ENCODE data around the gene FBXW4. TPM values are rescaled to one million over a fixed set of nuclear protein-coding genes. Genes with fewer than 3 reads are reported as not detected.

Gene FBXW4
- polyA plus RNA-seq, 1 donor (not counting 4 experiments of a cell fraction or from before 2014, with no cell fraction given): 22.3 TPM

DNA sequence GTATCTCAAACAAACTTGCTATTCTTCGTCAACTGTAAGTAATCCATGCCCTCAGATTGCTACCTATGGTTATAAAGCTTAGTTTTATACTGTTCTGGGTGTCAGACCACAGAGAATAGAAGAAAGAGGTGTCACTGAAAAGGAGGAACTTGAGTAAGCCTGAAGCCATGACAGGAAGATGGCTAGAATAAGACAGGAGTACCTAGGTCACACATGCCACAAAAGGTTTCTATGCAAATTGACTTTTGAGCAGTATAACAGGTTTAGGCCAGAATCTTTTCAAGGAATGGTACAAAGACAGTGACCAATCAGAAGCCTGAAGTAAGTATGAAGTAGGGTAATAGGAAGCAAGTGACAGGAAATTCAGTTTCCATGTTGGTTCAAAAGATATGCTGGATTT, 23.5 kb downstream of the FBXW4 start:
- no peak for FAIRE-seq
- Histone ChIP-seq H3K9me3 (ENCODE audit: control insufficient read depth, low read depth, low read length) (no peaks in the 10 kb centered on the region), H3K9me1 (ENCODE audit: control insufficient read depth, extremely low read depth, insufficient read depth, low read length) (no peaks in the 10 kb centered on the region), H4K20me1 (ENCODE audit: control insufficient read depth, extremely low read depth, insufficient read depth, low read length) (no peaks in the 10 kb centered on the region), H3K4me3 (ENCODE audit: control insufficient read depth in 2 of 3, extremely low read depth in 1 of 3, insufficient read depth in 2 of 3, low read depth in 1 of 3, low read length in 3 of 3) (no peak overlapping the region), H3K27ac (ENCODE audit: control insufficient read depth, insufficient read depth, low read length) (no peak overlapping the region), H3K4me2 (ENCODE audit: control insufficient read depth, extremely low read depth, insufficient read depth, low read depth, low read length) (no peak overlapping the region), H3K27me3 (ENCODE audit: control insufficient read depth, extremely low read depth, insufficient read depth, low read length) (no peaks in the 10 kb centered on the region), H2AFZ (ENCODE audit: control insufficient read depth, low read length) (no peak overlapping the region), H3K36me3 (ENCODE audit: control insufficient read depth in 2 of 2, extremely low read depth in 1 of 2, insufficient read depth in 2 of 2, low read length in 2 of 2) (peaks cover 21 to 27% of the 10 kb centered on the region in 2 experiments), H3K79me2 (ENCODE audit: control insufficient read depth, insufficient read depth, low read length) (no peaks in the 10 kb centered on the region), H3K9ac (ENCODE audit: control insufficient read depth, extremely low read depth, insufficient read depth, low read length) (no peak overlapping the region), H3K4me1 (ENCODE audit: control insufficient read depth, extremely low read depth, insufficient read depth, low read length) (no peaks in the 10 kb centered on the region)
- dilution Hi-C loops (cut with MboI; ENCODE audit: extremely low pct_ligation_motif_present, low sequenced_read_pairs): no loop called here
- no peak for TF ChIP-seq EZH2 (IDR thresholded peaks at IDR 0.05; ENCODE audit: low read length)
- TF ChIP-seq, protein P1, sequence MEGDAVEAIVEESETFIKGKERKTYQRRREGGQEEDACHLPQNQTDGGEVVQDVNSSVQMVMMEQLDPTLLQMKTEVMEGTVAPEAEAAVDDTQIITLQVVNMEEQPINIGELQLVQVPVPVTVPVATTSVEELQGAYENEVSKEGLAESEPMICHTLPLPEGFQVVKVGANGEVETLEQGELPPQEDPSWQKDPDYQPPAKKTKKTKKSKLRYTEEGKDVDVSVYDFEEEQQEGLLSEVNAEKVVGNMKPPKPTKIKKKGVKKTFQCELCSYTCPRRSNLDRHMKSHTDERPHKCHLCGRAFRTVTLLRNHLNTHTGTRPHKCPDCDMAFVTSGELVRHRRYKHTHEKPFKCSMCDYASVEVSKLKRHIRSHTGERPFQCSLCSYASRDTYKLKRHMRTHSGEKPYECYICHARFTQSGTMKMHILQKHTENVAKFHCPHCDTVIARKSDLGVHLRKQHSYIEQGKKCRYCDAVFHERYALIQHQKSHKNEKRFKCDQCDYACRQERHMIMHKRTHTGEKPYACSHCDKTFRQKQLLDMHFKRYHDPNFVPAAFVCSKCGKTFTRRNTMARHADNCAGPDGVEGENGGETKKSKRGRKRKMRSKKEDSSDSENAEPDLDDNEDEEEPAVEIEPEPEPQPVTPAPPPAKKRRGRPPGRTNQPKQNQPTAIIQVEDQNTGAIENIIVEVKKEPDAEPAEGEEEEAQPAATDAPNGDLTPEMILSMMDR (optimal IDR thresholded peaks at IDR 0.05 in 1 of 3, IDR thresholded peaks at IDR 0.05 in 1 of 3, conservative IDR thresholded peaks at IDR 0.05 in 1 of 3; ENCODE audit: extremely low read depth in 1 of 3, insufficient read depth in 2 of 3, low read length in 3 of 3): no peak
- no peak for DNase-seq (ENCODE audit: low read depth, low spot score)

DNA sequence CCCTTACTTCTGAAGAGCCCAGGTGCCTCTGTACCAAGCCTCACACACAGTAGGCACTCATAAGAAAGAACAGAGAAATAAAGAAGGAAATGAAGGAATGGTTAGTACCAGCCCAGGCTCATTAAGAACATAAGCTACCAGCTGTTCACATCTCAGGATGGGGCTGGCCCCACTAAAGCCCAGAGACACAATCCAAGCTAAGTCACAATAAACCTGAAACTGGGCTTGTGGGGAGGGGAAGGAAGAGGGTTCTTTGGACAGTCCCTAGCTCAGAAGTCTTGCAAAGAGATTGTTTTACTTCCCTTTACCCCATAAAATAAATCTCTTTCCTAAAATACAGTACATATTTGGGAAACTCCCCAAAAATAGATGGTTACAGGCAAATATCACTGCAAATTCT, 24.3 kb downstream of the FBXW4 start:
- H3K4me2 ChIP-seq (ENCODE audit: control insufficient read depth, extremely low read depth, insufficient read depth, low read depth, low read length): no peak overlapping the region
- no peaks in the 10 kb centered on the region for H3K27me3 ChIP-seq (ENCODE audit: control insufficient read depth, extremely low read depth, insufficient read depth, low read length)
- H4K20me1 ChIP-seq (ENCODE audit: control insufficient read depth, extremely low read depth, insufficient read depth, low read length): no peaks in the 10 kb centered on the region
- no peaks in the 10 kb centered on the region for H3K9me3 ChIP-seq (ENCODE audit: control insufficient read depth, low read depth, low read length)
- H3K27ac ChIP-seq (ENCODE audit: control insufficient read depth, insufficient read depth, low read length): no peak overlapping the region
- no peaks in the 10 kb centered on the region for H3K9me1 ChIP-seq (ENCODE audit: control insufficient read depth, extremely low read depth, insufficient read depth, low read length)
- H3K36me3 ChIP-seq (ENCODE audit: control insufficient read depth in 2 of 2, extremely low read depth in 1 of 2, insufficient read depth in 2 of 2, low read length in 2 of 2): peaks cover 23 to 27% of the 10 kb centered on the region in 2 experiments
- H3K4me1 ChIP-seq (ENCODE audit: control insufficient read depth, extremely low read depth, insufficient read depth, low read length): no peaks in the 10 kb centered on the region
- H2AFZ ChIP-seq (ENCODE audit: control insufficient read depth, low read length): no peak overlapping the region
- dilution Hi-C loops (cut with MboI; ENCODE audit: extremely low pct_ligation_motif_present, low sequenced_read_pairs): no loop called here
- TF ChIP-seq, protein P1 (optimal IDR thresholded peaks at IDR 0.05 in 1 of 3, IDR thresholded peaks at IDR 0.05 in 1 of 3, conservative IDR thresholded peaks at IDR 0.05 in 1 of 3; ENCODE audit: extremely low read depth in 1 of 3, insufficient read depth in 2 of 3, low read length in 3 of 3): no peak
- no peak for TF ChIP-seq EZH2 (IDR thresholded peaks at IDR 0.05; ENCODE audit: low read length)
- H3K9ac ChIP-seq (ENCODE audit: control insufficient read depth, extremely low read depth, insufficient read depth, low read length): no peak overlapping the region
- H3K79me2 ChIP-seq (ENCODE audit: control insufficient read depth, insufficient read depth, low read length): no peaks in the 10 kb centered on the region
- no peak overlapping the region for H3K4me3 ChIP-seq (ENCODE audit: control insufficient read depth in 2 of 3, extremely low read depth in 1 of 3, insufficient read depth in 2 of 3, low read depth in 1 of 3, low read length in 3 of 3)
- FAIRE-seq (no peak), DNase-seq (ENCODE audit: low read depth, low spot score) (no peak)
